Measurements from ENCODE around the gene HTR4.

- TF ChIP-seq, protein P1, sequence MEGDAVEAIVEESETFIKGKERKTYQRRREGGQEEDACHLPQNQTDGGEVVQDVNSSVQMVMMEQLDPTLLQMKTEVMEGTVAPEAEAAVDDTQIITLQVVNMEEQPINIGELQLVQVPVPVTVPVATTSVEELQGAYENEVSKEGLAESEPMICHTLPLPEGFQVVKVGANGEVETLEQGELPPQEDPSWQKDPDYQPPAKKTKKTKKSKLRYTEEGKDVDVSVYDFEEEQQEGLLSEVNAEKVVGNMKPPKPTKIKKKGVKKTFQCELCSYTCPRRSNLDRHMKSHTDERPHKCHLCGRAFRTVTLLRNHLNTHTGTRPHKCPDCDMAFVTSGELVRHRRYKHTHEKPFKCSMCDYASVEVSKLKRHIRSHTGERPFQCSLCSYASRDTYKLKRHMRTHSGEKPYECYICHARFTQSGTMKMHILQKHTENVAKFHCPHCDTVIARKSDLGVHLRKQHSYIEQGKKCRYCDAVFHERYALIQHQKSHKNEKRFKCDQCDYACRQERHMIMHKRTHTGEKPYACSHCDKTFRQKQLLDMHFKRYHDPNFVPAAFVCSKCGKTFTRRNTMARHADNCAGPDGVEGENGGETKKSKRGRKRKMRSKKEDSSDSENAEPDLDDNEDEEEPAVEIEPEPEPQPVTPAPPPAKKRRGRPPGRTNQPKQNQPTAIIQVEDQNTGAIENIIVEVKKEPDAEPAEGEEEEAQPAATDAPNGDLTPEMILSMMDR (optimal IDR thresholded peaks at IDR 0.05 in 1 of 3, IDR thresholded peaks at IDR 0.05 in 1 of 3, conservative IDR thresholded peaks at IDR 0.05 in 1 of 3; ENCODE audit: extremely low read depth in 1 of 3, insufficient read depth in 2 of 3, low read length in 3 of 3) = no peak
- no peak for TF ChIP-seq EZH2 (IDR thresholded peaks at IDR 0.05; ENCODE audit: low read length)
These were observed 110.6 kb downstream of the HTR4 start for GRCh38 chr5:148543727-148544126.

All from keratinocyte (primary cell).